Natural killer cell (primary cell): ENCODE results near the gene PRKAR1B. TPM values are rescaled to one million over a fixed set of nuclear protein-coding genes. Genes with fewer than 3 reads are reported as not detected.

ENCODE experiments used
- ATAC-seq, 3 donors: fragments of 150-1000 bp in 2 of 3; fragments of 200-7000 bp in 1 of 3; cut with Tn5 transposase; 1 replicate in 1 of 3; 2 replicates in 2 of 3; pipeline ENCODE4 v1.10.0; 2021; ENCODE audit warnings: mild to moderate bottlenecking in 2 of 3, moderate library complexity in 2 of 3
- DNase-seq, 2 donors: peaks; one replicate each; pipeline versions ENCODE4 v3.0.0 to v3.0.0-alpha.2; 2013 to 2021; ENCODE audit warnings: mixed read lengths in 1 of 2
- H3K27ac ChIP-seq: one replicate; pipeline ENCODE4 v1.5.1; 2013; ENCODE audit warnings: mild to moderate bottlenecking, low read length
- H3K27me3 ChIP-seq: one replicate; pipeline ENCODE4 v1.6.1; 2013; ENCODE audit warnings: low read length; ENCODE audit not compliant: control insufficient read depth, insufficient read depth
- H3K36me3 ChIP-seq: one replicate; pipeline ENCODE4 v1.6.1; 2013; ENCODE audit warnings: low read length; ENCODE audit not compliant: control insufficient read depth, insufficient read depth
- H3K4me1 ChIP-seq: one replicate; pipeline ENCODE4 v1.6.1; 2013; ENCODE audit warnings: low read length; ENCODE audit not compliant: control insufficient read depth, insufficient read depth
- H3K4me3 ChIP-seq: one replicate; pipeline ENCODE4 v1.5.1; 2013; ENCODE audit warnings: low read length
- H3K9me3 ChIP-seq: one replicate; pipeline ENCODE4 v1.6.1; 2013; ENCODE audit warnings: low read length; ENCODE audit not compliant: control insufficient read depth, insufficient read depth
- H3K27ac Mint-ChIP-seq, 2 donors: one replicate each; pipeline ENCODE4 v1.8.0; 2022; ENCODE audit warnings: mild to moderate bottlenecking in 2 of 2, mixed read lengths in 2 of 2, moderate library complexity in 1 of 2
- H3K27me3 Mint-ChIP-seq, 2 donors: one replicate each; pipeline ENCODE4 v1.8.0; 2022; ENCODE audit warnings: low read depth in 2 of 2, mixed read lengths in 2 of 2
- H3K36me3 Mint-ChIP-seq: one replicate; pipeline ENCODE4 v1.8.0; 2022; ENCODE audit warnings: mixed read lengths
- H3K4me1 Mint-ChIP-seq, 2 donors: one replicate each; pipeline ENCODE4 v1.8.0; 2022; ENCODE audit warnings: mixed read lengths in 2 of 2
- H3K4me3 Mint-ChIP-seq: one replicate; pipeline ENCODE4 v1.8.0; 2022; ENCODE audit warnings: mild to moderate bottlenecking, moderate library complexity, mixed read lengths
- H3K9me3 Mint-ChIP-seq, 2 donors: one replicate each; pipeline ENCODE4 v1.8.0; 2022; ENCODE audit warnings: mixed read lengths in 2 of 2
- WGBS: methylation state at CpG from one replicate; pipeline ENCODE4 v1.1.7; 2013; ENCODE audit warnings: missing lambda C conversion rate; ENCODE audit not compliant: insufficient coverage; 5-methylcytosine and 5-hydroxymethylcytosine counted together
- intact Hi-C: fragments of 100-400 bp; cut with micrococcal nuclease; formaldehyde crosslinking; loops from one replicate; pipeline ENCODE4 v1.14.2; 2022
- total RNA-seq, 4 donors: library from RNA; stranded (reverse); fragments of 120-200 nt in 1 of 4; gene quantifications; one replicate each; pipeline versions ENCODE4 v1.2.3 to v1.2.4, GENCODE V29; 2013 to 2022
- TF ChIP-seq, protein P1 (sequence below): fragments of 200-600 bp; IDR thresholded peaks from one replicate; pipeline ENCODE4 v1.8.0; 2022; ENCODE audit warnings: antibody characterized with exemption

The PRKAR1B gene
- total RNA-seq, 3 donors from 2014 or later (not counting 1 experiment from before 2014, with no cell fraction given) = 2.4 to 3.8 (median 3.0) TPM

DNA sequence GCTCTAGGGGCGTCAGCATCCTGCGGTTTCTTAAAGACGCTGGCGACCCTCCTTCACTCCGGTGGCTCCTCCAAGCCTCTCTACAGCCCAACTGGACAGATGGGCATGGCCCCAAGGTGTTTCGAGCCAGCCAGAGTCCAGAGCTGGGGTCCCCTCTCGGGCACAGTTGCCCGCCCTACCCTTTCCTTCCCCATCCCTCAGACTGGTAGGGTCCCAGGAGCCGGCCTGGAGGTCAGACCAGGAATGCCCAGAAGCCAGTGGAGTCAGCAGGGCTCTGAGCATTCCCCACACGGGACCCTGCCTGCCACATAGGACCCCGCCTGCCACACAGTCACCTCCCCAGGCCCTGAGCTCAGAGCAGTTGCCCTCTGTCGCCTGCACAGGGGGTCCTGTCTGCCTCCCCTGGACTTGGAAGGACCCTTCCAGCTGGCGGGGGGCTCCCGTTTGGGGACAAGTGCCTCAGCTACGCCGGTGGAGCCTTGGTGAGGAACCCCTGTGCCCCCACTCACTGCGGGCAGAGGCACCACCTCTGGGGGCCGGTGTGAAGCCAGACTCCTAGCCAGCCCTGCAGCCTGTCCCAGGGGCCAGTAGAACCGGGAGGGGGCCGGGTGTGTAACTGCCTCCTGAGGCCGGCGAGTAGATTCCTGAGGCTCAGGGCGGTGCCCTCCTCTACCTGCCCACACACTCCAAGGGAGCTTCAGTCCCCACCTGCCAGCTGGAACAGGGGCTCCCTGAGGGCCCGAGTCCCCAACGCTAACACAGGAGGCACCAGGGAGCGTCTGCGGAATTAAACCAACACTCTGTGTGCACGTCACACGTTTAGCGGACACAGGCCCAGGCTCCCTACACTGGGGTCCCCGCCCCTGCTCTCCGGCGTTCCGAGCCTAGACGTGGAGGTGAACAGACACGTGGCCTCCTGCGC lies 188.1 kb downstream of the PRKAR1B start:
- Mint-ChIP-seq H3K27me3 (no peaks in the 10 kb centered on the region), H3K4me3 (no peak overlapping the region), H3K36me3 (no peaks in the 10 kb centered on the region)

DNA sequence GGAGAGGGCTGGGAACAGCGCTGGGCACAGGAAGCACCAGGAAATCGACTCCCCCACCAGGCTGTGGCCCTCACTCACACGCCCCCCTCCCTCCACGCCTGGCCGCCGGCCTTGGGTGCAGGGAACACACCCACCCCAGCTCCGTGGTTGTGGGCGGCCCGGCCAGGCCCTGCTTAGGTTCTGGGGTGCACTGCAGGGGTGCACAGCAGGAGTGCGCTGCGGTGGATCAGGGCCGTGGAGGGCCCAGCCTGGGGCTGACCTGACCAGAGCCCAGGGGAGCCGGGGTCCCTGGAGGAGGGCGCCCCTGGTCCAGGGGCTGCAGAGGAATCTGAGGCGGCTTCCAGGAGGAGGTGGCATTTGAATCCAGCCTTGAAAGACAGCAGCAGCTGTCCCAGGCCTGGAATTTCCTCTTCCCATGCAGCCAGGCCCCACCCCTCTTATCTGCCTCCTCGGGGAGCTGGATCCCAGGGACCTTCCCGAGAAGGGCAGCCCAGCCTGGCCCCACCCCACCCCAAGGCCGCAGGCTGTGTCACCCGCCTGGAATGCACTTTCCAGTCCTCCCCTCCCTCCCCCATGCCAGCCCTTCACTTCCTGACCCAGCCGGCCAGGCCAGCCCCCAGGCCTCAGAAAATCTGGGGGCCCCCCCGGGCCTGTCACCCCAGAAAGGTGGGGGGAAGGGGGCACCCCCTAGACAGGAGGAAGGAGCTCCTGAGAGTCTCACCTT lies 189.0 kb downstream of the PRKAR1B start:
- no peak overlapping the region for H3K4me3 Mint-ChIP-seq
- WGBS = 69% methylated on average over 20 of the region's 21 CpGs
- TF ChIP-seq, protein P1, sequence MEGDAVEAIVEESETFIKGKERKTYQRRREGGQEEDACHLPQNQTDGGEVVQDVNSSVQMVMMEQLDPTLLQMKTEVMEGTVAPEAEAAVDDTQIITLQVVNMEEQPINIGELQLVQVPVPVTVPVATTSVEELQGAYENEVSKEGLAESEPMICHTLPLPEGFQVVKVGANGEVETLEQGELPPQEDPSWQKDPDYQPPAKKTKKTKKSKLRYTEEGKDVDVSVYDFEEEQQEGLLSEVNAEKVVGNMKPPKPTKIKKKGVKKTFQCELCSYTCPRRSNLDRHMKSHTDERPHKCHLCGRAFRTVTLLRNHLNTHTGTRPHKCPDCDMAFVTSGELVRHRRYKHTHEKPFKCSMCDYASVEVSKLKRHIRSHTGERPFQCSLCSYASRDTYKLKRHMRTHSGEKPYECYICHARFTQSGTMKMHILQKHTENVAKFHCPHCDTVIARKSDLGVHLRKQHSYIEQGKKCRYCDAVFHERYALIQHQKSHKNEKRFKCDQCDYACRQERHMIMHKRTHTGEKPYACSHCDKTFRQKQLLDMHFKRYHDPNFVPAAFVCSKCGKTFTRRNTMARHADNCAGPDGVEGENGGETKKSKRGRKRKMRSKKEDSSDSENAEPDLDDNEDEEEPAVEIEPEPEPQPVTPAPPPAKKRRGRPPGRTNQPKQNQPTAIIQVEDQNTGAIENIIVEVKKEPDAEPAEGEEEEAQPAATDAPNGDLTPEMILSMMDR = no peak

More for the DNA sequence above, 188.1 kb downstream of the PRKAR1B start:
- no peak overlapping the region for H3K27ac Mint-ChIP-seq
- intact Hi-C loops = no loop called here
- H3K27me3 ChIP-seq = no peaks in the 10 kb centered on the region
- peaks cover 3% of the 10 kb centered on the region for H3K9me3 ChIP-seq
- H3K36me3 ChIP-seq = no peaks in the 10 kb centered on the region
- no peaks in the 10 kb centered on the region for H3K9me3 Mint-ChIP-seq
- TF ChIP-seq, protein P1 = no peak
- no peak overlapping the region for H3K4me3 ChIP-seq
- no peak overlapping the region for H3K27ac ChIP-seq
- no peaks in the 10 kb centered on the region for H3K4me1 Mint-ChIP-seq
- ATAC-seq = no peak
- DNase-seq = no peak
- no peaks in the 10 kb centered on the region for H3K4me1 ChIP-seq
- WGBS = 83% methylated on average over 30 of the region's 37 CpGs

GRCh38 chr7:536231-536630 lies 190.8 kb downstream of the PRKAR1B start:
- H3K27me3 Mint-ChIP-seq = no peaks in the 10 kb centered on the region
- intact Hi-C loops = no loop called here
- H3K36me3 Mint-ChIP-seq = no peaks in the 10 kb centered on the region
- no peak for DNase-seq
- TF ChIP-seq, protein P1 = no peak
- Histone ChIP-seq H3K4me3 (no peak overlapping the region), H3K4me1 (peaks cover 5% of the 10 kb centered on the region), H3K9me3 (peaks cover 3% of the 10 kb centered on the region), H3K27me3 (no peaks in the 10 kb centered on the region), H3K27ac (no peak overlapping the region), H3K36me3 (no peaks in the 10 kb centered on the region)
- no peak for ATAC-seq
- 89% methylated on average over 12 of the region's 12 CpGs for WGBS
- no peaks in the 10 kb centered on the region for H3K4me1 Mint-ChIP-seq
- no peaks in the 10 kb centered on the region for H3K9me3 Mint-ChIP-seq
- H3K27ac Mint-ChIP-seq = no peak overlapping the region
- no peak overlapping the region for H3K4me3 Mint-ChIP-seq

More for the DNA sequence above, 189.0 kb downstream of the PRKAR1B start:
- H3K27me3 Mint-ChIP-seq = no peaks in the 10 kb centered on the region
- H3K9me3 Mint-ChIP-seq = no peaks in the 10 kb centered on the region
- Histone ChIP-seq H3K4me1 (no peaks in the 10 kb centered on the region), H3K27me3 (no peaks in the 10 kb centered on the region), H3K27ac (no peak overlapping the region), H3K9me3 (peaks cover 3% of the 10 kb centered on the region), H3K4me3 (no peak overlapping the region), H3K36me3 (no peaks in the 10 kb centered on the region)
- no peaks in the 10 kb centered on the region for H3K36me3 Mint-ChIP-seq
- H3K27ac Mint-ChIP-seq = no peak overlapping the region
- no peaks in the 10 kb centered on the region for H3K4me1 Mint-ChIP-seq
- DNase-seq (no peak), ATAC-seq (no peak)
- intact Hi-C loops = no loop called here
